SHP77 (cell line): ENCODE measurements around the gene QDPR.
"Not testable (repeated sequence)": the region's sequence is repeated elsewhere in the genome, so short reads cannot be mapped to it uniquely, and the experiment has no call there.

Source experiments
- DNase-seq, 2 experiments: peaks; one replicate each; lab custom pipeline; 2025; lab: John Stamatoyannopoulos, UW

The QDPR gene

DNA sequence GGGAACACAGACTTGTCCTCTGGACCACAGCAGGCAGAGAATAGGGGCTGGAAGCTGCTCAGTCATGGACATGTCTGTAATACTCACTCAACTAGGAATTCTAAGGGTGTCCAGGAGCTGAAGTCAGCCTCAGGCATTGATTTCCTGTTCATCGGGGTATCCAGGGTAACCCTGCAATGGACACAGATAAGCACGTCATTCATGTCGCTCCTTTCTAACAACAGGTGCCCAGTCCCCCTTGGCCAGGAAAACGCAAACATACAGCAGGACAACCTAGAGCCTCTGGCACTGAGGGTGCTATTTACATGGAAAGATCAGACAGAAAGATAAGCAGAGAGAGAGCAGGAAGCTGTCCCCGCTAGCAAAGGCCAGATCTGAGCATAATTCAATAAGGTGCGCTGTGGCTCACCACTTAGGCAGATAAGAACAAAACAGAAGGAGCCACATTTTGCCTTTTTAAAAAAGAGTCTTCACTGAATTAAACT, 21.3 kb downstream of the QDPR start:
- peak in 1 of 2 experiments; percentile 18 for DNase-seq

GRCh38 chr4:17489721-17490120, 22.2 kb downstream of the QDPR start:
- no peak for DNase-seq

DNA sequence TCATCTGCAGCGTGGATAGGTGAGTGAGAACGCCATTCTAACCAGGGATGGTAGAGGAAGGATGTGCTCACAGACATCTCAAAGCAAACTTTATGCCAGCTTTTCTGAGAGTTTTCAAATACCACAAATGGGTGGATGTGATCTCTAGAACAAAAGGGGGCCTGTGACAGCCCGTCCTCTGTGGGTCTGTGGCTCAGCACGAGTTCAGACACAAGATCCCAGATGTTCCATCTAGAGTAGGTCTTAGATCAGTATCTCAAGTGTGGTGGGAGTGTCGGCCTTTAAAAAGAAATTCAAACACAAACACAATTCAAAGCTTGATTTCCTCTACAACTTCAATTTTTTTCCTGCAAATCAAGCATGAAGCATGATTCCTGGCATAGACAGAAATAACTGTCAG, 22.8 kb downstream of the QDPR start:
- DNase-seq, result no peak

DNA sequence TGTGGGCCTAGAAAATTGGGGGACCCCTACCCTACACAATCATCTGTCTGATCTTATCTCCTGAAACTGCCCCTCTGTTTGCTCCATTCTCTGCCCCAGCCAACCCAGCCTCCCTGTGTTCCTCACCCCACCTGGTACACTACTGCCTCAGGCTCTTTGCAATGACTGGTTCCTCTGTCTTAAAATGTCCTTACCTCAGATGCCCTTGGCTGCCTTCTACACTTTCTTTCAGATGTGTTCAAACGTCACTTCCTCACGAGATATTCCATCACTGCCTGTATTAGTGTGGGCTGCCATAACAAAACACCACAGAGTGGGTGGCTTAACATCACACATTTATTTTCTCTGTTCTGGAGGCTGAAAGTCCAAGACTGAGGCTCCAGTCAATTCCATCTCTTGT, 29.2 kb downstream of the QDPR start:
- DNase-seq, result no peak

DNA sequence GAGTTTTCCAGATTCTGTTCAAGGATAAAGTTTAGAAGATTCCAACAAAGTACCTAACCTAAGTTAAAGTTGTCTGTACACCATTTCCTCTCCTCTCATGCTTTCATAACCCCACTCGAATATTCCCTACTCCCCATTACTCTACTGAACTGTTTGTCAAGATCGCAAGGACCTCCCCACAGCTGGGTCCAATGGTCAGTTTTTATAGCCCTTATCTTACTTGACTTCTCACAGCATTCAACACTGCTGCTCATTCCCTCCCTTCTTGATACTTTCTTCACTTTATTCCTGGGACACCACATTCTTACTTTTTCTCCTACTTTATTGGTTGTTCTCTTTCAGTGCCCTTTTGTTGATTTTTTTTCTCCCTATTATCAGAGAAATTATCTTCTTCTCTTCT, 30.9 kb downstream of the QDPR start:
- no peak for DNase-seq

DNA sequence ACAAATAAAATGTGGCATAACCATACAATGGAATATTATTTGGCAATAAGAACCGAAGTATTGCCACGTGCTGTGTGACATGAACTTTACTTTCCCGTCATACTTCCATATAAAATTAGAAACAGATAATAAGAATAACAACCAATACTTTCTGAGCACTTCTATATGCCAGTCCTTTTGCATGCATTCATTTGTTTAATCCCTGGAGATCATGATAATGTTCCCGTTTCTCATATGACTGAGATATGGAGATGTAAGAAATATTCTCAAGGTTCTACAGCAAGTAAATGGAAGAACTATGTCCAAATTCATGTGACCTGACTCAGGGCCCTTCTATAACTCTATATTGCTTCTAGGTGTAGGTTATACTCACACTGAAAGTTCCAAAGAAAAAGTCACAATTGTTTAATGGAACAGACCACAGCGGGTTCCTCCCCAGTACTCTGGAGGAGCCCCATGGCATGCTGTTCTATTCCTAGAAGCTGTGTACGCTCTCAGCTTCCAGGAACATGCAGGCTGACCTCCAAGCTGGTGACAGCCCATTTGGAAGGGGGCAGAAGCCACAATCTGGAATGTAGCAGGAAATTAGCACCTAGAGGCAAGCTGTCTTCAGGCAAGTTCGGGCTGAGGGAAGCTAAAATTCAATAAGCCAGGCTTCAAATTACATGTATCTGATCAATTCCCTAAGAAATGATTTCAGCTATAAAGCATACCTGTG, 31.5 kb downstream of the QDPR start:
- DNase-seq, result no peak

DNA sequence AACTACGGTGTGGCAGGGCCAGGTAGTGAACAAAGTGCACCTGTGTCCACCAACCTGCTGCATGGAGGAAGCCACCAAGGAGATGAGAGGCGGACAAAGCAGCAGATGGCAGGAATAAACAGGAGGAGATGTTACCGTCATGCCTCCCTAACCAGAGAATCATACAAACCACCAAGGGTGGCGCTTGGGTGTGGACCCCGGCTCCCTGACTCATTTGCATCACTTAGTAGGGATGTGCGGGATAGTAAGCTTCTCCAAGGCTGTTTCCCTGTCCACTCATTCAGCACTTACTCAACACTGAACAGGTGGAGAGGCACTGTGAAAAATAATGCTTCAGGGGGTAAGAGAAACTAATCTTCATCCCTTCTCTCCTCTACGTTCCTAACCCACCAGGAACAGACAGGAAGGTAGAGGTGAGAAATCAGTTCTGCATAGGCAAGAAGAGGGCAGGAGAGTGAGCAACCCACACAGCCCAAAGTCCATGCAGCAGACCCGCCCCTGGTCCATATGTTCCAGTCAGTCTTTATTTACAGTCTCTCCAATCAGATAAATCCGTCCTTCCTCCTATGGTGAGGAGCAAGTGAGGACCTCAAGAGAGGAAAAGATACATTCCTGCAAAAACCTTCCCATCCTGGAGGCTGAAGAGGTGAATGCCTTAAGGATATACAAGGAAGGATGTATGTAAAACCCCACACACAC, 34.0 kb downstream of the QDPR start:
- DNase-seq, result no peak

DNA sequence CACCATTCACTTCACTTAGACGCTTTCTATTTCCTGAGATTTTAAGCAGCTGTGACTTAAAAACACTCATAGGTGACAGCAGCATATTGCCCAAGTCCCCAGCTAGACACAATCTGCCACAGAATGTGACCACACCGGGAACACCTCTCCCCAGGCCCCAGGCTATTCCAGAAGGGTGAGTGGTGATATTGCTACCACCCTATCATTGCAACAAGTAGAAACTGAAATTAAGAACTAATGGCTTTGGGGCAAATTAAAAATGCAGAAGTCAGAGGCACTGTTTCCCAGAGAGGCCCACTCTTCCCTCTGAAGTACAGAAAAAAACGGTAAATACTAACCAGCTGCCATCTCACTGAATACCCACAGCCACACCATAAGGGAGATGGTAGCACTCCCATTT, 35.0 kb downstream of the QDPR start:
- DNase-seq, result no peak

DNA sequence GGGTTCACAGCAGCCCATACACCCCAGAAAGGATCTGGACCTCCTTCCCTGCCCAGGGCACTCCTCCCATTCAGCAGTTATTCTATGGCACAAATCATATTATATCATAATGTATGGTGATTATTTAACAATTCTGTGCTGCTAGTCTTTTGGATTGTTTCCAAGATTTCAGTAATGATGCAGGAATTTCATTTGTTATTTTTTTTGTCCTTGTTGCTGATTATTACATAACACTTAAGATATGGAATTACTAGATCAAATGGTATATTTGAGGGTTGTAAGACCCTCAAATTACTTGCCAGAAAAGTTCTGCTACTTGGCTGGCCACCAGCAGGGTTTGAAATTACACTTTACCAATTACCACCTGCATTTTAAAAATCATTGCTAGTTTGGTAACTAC, 36.4 kb downstream of the QDPR start:
- DNase-seq, result no peak

DNA sequence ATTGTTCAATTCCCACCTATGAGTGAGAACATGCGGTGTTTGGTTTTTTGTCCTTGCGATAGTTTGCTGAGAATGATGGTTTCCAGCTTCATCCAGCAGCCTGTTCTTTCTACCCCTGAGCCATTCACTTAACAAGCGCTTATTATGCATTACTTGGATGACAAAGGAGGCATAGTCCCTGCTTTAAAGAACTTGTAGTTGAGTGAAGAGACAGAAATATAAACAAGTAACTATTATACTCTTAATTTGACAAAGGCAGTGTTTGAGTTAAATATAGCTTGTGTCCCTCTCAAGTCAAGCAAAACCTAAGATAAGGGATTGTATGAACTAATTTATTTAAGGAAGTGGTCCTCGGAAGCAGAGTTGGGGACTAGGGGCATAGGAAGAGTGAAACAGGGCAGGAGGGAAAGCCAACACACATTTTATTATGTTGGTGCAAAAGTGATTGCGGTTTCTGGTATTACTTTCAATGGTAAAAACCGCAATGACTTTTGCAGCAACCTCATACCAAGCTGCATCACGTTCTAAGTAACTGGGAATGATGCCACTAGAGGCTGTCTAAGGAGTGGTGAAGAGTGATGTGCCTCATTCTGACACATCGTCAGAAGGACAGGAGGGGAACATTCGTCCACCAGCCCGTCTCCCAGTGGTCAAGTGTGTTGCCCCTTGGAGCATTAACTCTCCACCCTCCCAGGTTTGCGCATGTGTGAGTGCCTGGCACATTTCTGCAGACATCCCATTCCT, 41.8 kb downstream of the QDPR start:
- DNase-seq, result no peak

DNA sequence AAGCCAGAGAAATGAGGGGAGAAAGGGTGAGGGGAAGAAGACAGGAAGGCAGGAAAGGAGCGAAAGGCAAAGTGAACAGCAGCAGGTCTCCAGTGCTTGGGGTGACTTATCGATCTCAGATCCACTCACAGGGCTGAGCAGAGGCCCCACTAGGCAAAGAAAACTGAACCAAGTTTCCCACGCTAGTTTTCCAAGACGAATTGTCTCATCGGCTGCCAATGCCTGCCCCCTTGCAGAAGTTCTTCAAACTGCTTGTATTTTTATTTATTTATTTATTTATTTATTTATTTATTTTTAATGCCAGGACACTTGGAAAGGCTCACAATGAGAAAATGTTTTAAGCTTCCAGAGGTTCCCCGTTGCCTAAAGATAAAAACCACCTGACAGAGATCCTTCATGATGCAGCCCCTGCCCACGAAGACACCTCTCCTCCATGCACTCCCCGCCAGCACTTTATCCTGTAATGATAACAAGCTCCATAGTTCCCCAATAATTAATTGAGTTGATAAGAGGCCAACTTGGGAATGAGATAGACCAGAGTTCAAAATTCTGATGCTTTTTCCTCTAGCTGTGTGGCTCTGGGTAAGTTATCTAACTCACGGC, 43.2 kb downstream of the QDPR start:
- no peak for DNase-seq

DNA sequence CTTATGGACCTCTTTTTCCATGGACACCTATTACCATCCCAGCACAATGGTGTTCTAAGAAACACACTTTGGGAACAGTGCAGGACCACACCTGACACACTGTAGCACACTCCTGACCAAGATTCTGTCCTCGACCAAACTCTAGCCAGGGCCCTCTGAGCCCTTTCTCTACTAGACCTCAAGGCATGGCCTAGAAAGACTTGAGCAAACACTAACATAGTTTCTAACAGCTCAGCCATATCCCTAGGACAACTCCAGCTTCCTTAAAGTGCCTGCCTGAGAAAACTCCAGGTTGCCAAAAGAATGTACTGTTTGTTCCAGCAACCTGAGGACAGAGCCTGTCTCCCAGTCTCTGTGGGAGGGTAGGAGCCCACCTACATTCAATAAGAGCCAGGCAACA, 48.3 kb downstream of the QDPR start:
- no peak for DNase-seq

DNA sequence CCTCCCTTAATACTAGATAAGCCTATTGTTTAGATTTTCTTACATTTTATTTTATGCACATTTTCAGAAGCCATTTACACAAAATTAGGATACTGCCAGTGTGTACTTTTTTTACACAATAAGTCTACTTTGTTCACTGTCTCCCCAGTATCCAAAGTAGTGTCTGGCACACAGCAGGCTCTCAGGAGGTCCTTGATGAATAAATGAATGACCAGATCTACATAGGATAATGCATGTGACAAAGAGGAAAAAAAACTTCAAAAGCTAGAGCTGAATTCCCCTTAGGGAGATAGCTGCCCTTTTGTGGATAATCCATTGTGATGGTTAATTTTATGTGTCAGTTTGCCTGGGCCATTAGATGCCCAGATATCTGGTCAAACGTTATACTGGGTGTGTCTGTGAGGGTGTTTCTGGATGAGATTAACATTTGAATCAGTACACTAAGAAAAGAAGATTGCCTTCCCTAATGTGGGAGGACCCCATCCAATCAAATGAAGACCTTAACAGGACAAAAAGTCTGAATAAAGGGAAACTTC, 61.6 kb downstream of the QDPR start:
- no peak for DNase-seq

DNA sequence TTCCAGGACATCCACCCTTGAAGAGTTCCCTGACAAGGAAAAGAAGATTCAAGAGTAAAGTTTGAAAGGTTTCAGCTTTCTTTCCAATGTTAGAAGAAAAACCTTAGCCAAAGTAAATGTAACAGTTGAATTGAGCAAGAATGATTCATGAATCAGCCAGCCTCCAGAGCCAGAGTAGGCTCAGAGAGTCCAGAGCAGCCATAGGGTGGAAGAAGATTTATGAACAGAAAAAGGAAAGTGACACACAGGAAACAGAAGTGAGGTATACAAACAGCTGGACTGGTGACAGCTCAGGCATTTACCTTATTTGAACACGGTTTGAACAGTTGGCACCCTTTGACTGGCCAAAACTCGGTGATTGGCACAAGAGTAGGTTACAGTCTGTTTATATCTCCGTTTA, 63.2 kb downstream of the QDPR start:
- DNase-seq, result no peak

GRCh38 chr4:17447675-17448298, 64.1 kb downstream of the QDPR start:
- peak in 1 of 2 experiments; percentile 39 for DNase-seq

DNA sequence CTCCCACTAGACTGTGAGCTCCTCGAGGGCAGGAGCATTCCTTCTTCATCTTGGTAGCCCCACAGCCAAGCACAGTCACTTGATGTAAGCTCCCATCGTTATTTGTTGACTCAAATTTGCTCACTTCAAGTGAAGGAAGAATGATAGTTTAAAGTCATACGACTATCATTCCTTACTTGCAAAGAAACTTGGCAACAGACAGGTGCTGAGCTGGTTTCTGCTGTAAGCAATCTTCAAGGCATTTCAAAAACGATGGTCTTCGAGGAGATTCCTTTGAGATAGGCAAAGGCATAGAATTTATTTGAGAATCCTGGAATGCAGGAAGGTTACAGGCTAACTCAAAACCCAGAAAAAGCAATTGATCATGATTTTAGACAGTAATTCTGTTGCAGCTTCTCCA, 64.8 kb downstream of the QDPR start:
- no peak for DNase-seq

DNA sequence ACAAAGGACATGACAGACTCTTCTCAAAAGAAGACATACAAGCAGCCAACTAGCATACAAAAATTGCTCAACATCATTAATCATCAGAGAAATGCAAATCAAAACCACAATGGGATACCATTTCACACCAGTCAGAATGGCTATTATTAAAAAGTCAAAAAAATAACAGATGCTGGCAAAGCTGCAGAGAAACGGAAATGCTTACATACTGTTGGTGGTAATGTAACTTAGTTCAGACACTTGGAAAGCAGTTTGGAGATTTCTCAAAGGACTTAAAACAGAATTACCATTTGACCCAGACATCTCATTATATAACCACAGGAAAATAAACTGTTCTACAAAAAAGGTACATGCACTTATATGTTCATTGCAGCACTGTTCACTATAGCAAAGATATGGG, 69.4 kb downstream of the QDPR start:
- not testable (repeated sequence) for DNase-seq

GRCh38 chr4:17437396-17437795, 74.5 kb downstream of the QDPR start:
- DNase-seq, result no peak

DNA sequence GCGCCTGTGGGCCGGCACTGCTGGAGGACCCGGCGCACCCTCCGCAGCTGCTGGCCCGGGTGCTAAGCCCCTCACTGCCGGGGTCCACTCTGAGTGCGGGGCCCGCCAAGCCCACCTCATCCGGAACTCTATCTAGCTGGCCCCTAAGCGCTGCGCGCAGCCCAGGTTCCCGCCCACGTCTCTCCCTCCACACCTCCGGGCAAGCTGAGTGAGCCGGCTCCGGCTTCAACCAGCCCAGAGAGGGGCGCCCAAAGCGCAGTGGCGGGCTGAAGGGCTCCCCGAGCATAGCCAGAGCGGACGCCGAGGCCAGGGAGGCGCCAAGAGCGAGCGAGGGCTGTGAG, 75.2 kb downstream of the QDPR start:
- no peak for DNase-seq
